ENCODE results near the gene PPP1CA.

Gene PPP1CA

DNA sequence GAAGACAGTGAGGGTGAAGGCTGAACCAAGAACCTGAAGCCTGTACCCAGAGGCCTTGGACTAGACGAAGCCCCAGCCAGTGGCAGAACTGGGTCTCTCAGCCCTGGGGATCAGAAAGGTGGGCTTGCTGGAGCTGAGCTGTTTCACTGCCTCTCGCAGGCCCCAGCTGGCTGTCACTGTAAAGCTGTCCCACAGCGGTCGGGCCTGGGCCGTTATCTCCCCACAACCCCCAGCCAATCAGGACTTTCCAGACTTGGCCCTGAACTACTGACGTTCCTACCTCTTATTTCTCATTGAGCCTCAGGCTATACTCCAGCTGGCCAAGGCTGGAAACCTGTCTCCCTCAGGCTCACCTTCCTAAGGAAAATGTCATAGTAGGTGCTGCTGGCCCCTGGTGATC lies 4.1 kb downstream of the PPP1CA start:
- no peak for ATAC-seq (ENCODE audit: low read depth)
- TF ChIP-seq, protein P1, sequence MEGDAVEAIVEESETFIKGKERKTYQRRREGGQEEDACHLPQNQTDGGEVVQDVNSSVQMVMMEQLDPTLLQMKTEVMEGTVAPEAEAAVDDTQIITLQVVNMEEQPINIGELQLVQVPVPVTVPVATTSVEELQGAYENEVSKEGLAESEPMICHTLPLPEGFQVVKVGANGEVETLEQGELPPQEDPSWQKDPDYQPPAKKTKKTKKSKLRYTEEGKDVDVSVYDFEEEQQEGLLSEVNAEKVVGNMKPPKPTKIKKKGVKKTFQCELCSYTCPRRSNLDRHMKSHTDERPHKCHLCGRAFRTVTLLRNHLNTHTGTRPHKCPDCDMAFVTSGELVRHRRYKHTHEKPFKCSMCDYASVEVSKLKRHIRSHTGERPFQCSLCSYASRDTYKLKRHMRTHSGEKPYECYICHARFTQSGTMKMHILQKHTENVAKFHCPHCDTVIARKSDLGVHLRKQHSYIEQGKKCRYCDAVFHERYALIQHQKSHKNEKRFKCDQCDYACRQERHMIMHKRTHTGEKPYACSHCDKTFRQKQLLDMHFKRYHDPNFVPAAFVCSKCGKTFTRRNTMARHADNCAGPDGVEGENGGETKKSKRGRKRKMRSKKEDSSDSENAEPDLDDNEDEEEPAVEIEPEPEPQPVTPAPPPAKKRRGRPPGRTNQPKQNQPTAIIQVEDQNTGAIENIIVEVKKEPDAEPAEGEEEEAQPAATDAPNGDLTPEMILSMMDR (IDR thresholded peaks at IDR 0.05; ENCODE audit: poor library complexity, severe bottlenecking) = no peak
- Histone ChIP-seq H3K27me3 (ENCODE audit: insufficient read depth, poor library complexity, severe bottlenecking) (no peaks in the 10 kb centered on the region), H3K36me3 (ENCODE audit: low read depth) (peaks cover 52% of the 10 kb centered on the region), H3K27ac (ENCODE audit: poor library complexity, severe bottlenecking) (no peak overlapping the region), H3K4me3 (ENCODE audit: severe bottlenecking) (no peak overlapping the region), H3K4me1 (ENCODE audit: insufficient read depth, poor library complexity, severe bottlenecking) (no peaks in the 10 kb centered on the region), H3K9me3 (ENCODE audit: severe bottlenecking) (no peaks in the 10 kb centered on the region)
- DNase-seq (ENCODE audit: low spot score) = no peak

DNA sequence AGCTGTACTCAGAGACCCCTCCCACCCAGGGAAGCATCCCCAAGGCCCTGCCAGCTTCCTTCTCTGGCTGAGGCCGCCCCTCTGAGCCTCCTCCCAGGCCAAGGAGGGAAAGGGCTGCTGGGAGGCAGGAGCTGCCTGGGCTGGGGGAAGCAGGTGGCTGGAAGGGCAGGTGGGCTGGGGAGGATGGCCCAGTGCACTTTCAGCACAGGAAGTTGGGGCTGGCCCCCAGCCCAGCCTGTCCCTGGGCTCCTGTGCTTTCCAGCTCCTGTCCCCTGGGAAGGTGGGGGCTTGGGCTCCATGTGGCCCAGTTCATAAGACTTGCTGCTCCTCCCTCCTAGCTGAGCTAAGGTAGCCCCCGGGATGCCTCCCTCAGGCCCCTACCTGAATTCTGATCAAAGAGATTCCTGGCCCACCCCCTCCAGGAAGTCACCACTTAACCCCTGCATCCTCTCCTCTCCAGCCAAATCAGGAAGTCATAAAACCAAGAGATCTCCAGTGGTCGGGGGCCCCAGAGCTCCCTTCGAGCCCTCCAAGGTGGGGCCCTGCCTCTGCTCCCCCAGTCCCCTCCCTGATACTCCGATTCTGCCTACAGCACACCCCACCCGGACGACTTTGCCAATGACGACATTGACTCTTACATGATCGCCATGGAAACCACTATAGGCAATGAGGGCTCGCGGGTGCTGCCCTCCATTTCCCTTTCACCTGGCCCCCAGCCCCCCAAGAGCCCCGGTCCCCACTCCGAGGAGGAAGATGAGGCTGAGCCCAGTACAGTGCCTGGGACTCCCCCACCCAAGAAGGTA lies 4.9 kb downstream of the PPP1CA start:
- ATAC-seq (ENCODE audit: low read depth) (no peak), DNase-seq (ENCODE audit: low spot score) (no peak)
- Histone ChIP-seq H3K36me3 (ENCODE audit: low read depth) (peaks cover 52% of the 10 kb centered on the region), H3K27me3 (ENCODE audit: insufficient read depth, poor library complexity, severe bottlenecking) (no peaks in the 10 kb centered on the region), H3K27ac (ENCODE audit: poor library complexity, severe bottlenecking) (no peak overlapping the region), H3K4me3 (ENCODE audit: severe bottlenecking) (no peak overlapping the region), H3K4me1 (ENCODE audit: insufficient read depth, poor library complexity, severe bottlenecking) (no peaks in the 10 kb centered on the region), H3K9me3 (ENCODE audit: severe bottlenecking) (no peaks in the 10 kb centered on the region)
- TF ChIP-seq, protein P1 (IDR thresholded peaks at IDR 0.05; ENCODE audit: poor library complexity, severe bottlenecking) = no peak

DNA sequence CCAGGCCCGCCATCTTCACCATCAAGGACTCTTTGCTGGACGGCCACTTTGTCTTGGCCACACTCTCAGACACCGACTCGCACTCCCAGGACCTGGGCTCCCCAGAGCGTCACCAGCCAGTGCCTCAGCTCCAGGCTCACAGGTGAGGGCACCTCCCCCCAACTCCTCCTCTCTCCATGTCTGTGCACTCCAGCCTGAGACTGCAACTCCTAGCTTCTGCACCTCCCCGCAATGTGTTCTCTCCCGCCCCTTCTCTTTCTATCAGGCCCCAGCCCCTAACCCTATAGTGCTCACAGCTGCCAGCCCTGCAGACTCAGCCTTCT lies 5.4 kb downstream of the PPP1CA start:
- ATAC-seq (ENCODE audit: low read depth) (no peak), DNase-seq (ENCODE audit: low spot score) (no peak)
- TF ChIP-seq, protein P1 (IDR thresholded peaks at IDR 0.05; ENCODE audit: poor library complexity, severe bottlenecking) = no peak
- Histone ChIP-seq H3K4me1 (ENCODE audit: insufficient read depth, poor library complexity, severe bottlenecking) (no peaks in the 10 kb centered on the region), H3K4me3 (ENCODE audit: severe bottlenecking) (no peak overlapping the region), H3K27ac (ENCODE audit: poor library complexity, severe bottlenecking) (no peak overlapping the region), H3K36me3 (ENCODE audit: low read depth) (peaks cover 52% of the 10 kb centered on the region), H3K9me3 (ENCODE audit: severe bottlenecking) (no peaks in the 10 kb centered on the region), H3K27me3 (ENCODE audit: insufficient read depth, poor library complexity, severe bottlenecking) (no peaks in the 10 kb centered on the region)

DNA sequence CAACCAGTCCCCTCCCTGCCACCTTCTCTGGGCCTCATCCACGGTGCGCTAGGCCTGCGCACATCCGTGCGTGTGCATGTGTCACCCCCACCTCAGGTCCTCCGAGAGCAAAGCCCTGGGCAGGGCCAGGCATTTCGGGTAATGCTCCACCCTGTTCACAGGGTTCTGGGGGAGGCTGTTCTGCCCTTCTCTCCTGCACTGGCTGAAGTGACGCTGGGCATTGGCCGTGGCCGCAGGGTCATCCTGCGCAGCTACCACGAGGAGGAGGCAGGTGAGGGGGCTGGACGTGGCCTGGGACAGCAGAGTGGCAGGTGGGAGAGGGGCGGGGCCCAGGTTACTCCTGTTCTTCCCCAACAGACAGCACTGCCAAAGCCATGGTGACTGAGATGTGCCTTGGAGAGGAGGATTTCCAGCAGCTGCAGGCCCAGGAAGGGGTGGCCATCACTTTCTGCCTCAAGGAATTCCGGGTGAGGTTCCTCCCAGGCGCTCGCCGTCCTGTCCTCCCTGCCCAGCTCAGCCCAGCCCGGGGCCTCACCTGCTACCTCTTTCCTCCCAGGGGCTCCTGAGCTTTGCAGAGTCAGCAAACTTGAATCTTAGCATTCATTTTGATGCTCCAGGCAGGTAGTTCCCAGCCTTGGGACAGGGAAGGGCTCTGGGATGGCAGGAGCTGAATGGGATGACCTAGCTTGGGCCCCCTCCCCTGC lies 6.0 kb downstream of the PPP1CA start:
- no peak overlapping the region for H3K27ac ChIP-seq (ENCODE audit: poor library complexity, severe bottlenecking)
- H3K36me3 ChIP-seq (ENCODE audit: low read depth) = peaks cover 52% of the 10 kb centered on the region
- TF ChIP-seq, protein P1 (IDR thresholded peaks at IDR 0.05; ENCODE audit: poor library complexity, severe bottlenecking) = no peak
- H3K4me1 ChIP-seq (ENCODE audit: insufficient read depth, poor library complexity, severe bottlenecking) = no peaks in the 10 kb centered on the region
- H3K4me3 ChIP-seq (ENCODE audit: severe bottlenecking) = no peak overlapping the region
- no peaks in the 10 kb centered on the region for H3K27me3 ChIP-seq (ENCODE audit: insufficient read depth, poor library complexity, severe bottlenecking)
- no peak for ATAC-seq (ENCODE audit: low read depth)
- DNase-seq (ENCODE audit: low spot score) = no peak
- H3K9me3 ChIP-seq (ENCODE audit: severe bottlenecking) = no peaks in the 10 kb centered on the region

DNA sequence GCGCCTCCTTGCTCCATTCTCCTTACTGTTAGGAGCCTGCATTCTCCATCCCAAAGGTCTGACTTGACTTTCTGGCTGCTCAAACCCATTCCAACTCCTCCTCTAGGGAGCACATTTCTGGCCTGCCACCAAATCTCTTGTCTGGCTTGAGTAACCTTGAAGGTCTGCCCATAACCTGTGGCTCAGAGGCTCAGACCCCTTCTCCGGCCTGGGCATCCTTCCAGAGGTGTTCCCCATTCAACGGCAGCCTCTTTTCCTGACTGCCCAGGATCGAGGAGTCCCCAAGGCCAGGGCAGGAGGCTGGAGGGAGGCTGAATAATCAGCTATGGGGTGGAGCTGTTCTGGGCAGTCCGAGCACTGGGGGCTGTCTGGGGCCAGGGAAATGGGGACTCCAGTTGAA lies 7.7 kb downstream of the PPP1CA start:
- TF ChIP-seq, protein P1 (IDR thresholded peaks at IDR 0.05; ENCODE audit: poor library complexity, severe bottlenecking) = no peak
- no peaks in the 10 kb centered on the region for H3K9me3 ChIP-seq (ENCODE audit: severe bottlenecking)
- DNase-seq (ENCODE audit: low spot score) (no peak), ATAC-seq (ENCODE audit: low read depth) (no peak)
- no peaks in the 10 kb centered on the region for H3K4me1 ChIP-seq (ENCODE audit: insufficient read depth, poor library complexity, severe bottlenecking)
- no peak overlapping the region for H3K4me3 ChIP-seq (ENCODE audit: severe bottlenecking)
- no peak overlapping the region for H3K27ac ChIP-seq (ENCODE audit: poor library complexity, severe bottlenecking)
- H3K27me3 ChIP-seq (ENCODE audit: insufficient read depth, poor library complexity, severe bottlenecking) = no peaks in the 10 kb centered on the region
- H3K36me3 ChIP-seq (ENCODE audit: low read depth) = peaks cover 34% of the 10 kb centered on the region

Measured in RWPE2 (cell line).